ENCODE data around the gene ELFN2.

ELFN2 gene

DNA sequence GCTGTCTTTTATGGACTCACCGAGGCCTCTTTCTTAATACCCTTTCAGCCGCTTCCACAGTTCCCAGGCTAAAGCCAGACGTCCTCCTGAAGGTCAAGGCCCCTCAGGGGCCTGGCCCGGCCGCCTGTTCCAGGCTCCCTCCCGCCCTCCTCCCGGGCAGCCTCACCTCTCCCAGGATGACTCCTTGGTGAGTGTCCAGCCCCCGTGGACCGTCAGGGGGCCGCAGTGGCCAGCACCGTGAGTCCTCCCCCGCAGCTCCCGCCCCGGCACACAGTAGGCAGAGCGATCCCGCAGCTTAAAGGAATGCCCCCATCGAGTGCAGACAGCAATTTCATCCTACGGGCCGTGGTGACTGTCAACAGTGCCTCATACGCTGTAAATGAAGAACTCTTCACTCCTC lies 32.9 kb downstream of the ELFN2 start:
- TF ChIP-seq, protein P1, sequence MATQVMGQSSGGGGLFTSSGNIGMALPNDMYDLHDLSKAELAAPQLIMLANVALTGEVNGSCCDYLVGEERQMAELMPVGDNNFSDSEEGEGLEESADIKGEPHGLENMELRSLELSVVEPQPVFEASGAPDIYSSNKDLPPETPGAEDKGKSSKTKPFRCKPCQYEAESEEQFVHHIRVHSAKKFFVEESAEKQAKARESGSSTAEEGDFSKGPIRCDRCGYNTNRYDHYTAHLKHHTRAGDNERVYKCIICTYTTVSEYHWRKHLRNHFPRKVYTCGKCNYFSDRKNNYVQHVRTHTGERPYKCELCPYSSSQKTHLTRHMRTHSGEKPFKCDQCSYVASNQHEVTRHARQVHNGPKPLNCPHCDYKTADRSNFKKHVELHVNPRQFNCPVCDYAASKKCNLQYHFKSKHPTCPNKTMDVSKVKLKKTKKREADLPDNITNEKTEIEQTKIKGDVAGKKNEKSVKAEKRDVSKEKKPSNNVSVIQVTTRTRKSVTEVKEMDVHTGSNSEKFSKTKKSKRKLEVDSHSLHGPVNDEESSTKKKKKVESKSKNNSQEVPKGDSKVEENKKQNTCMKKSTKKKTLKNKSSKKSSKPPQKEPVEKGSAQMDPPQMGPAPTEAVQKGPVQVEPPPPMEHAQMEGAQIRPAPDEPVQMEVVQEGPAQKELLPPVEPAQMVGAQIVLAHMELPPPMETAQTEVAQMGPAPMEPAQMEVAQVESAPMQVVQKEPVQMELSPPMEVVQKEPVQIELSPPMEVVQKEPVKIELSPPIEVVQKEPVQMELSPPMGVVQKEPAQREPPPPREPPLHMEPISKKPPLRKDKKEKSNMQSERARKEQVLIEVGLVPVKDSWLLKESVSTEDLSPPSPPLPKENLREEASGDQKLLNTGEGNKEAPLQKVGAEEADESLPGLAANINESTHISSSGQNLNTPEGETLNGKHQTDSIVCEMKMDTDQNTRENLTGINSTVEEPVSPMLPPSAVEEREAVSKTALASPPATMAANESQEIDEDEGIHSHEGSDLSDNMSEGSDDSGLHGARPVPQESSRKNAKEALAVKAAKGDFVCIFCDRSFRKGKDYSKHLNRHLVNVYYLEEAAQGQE (IDR thresholded peaks at IDR 0.05; ENCODE audit: insufficient read depth in 1 of 2, low read depth in 2 of 2, low read length in 2 of 2): no peak
- no peak for TF ChIP-seq FOXP2 (optimal IDR thresholded peaks at IDR 0.05; ENCODE audit: borderline replicate concordance, extremely low read depth, extremely low read length, insufficient read depth)
- no peak for TF ChIP-seq POLR2AphosphoS5 (IDR thresholded peaks at IDR 0.05; ENCODE audit: low read depth, low read length)
- no peak for TF ChIP-seq SIN3A (IDR thresholded peaks at IDR 0.05; ENCODE audit: borderline replicate concordance, insufficient read depth, low read length)
- TF ChIP-seq TAF1 (IDR thresholded peaks at IDR 0.05; ENCODE audit: borderline replicate concordance, insufficient read depth, low read length): no peak

DNA sequence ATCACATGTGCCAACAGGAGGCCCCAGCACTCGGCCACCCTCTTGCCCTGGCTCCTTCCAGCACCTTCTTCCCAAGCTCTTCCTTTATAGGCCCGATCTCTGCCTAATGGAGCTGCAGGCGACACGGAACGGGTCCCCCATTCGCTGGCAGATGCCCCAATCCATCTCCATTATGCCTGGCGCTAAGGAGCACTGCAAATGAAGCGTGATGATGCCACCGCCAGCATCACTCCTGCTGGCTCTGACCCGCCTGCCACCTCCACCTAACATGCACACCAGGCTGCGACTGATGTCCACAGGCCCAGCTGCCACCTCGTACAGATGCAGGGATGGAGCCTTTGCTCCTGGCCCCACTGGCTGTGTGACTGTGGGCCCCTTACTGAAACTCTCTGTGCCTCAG lies 33.5 kb downstream of the ELFN2 start:
- TF ChIP-seq POLR2AphosphoS5 (IDR thresholded peaks at IDR 0.05; ENCODE audit: low read depth, low read length): no peak
- TF ChIP-seq, protein P1 (IDR thresholded peaks at IDR 0.05; ENCODE audit: insufficient read depth in 1 of 2, low read depth in 2 of 2, low read length in 2 of 2): no peak
- TF ChIP-seq SIN3A (IDR thresholded peaks at IDR 0.05; ENCODE audit: borderline replicate concordance, insufficient read depth, low read length): no peak
- TF ChIP-seq TAF1 (IDR thresholded peaks at IDR 0.05; ENCODE audit: borderline replicate concordance, insufficient read depth, low read length): no peak
- no peak for TF ChIP-seq FOXP2 (optimal IDR thresholded peaks at IDR 0.05; ENCODE audit: borderline replicate concordance, extremely low read depth, extremely low read length, insufficient read depth)

DNA sequence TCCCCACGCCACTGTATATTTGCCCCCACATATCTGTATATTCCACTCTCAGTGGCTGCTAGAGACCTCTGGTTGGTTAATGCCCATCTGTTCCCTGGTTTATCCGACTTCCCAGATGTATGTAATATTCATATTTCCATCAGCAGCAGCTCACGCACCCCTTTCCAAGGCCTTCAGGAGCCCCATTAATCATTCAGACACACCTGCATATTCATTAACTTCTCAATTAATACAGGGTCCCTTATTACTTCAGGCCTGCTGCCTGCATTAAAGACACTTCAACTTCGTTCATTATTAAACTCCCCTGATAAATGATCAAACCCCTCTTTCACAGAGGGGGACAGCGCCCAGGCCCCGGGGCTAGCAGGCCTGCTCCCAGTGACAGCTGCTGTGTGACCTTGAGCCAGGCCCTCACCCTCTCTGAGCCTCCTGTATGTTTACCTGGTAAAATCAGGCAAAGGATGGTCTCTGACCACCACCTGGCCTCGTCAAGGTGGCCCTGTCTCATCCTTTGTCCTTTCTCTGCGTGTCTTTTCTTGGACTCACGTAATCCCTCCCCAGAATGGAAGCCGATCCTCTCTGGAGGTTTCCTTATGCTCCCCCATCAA lies 34.5 kb downstream of the ELFN2 start:
- TF ChIP-seq TAF1 (IDR thresholded peaks at IDR 0.05; ENCODE audit: borderline replicate concordance, insufficient read depth, low read length) (no peak), POLR2AphosphoS5 (IDR thresholded peaks at IDR 0.05; ENCODE audit: low read depth, low read length) (no peak), SIN3A (IDR thresholded peaks at IDR 0.05; ENCODE audit: borderline replicate concordance, insufficient read depth, low read length) (no peak), FOXP2 (optimal IDR thresholded peaks at IDR 0.05; ENCODE audit: borderline replicate concordance, extremely low read depth, extremely low read length, insufficient read depth) (no peak)
- TF ChIP-seq, protein P1 (IDR thresholded peaks at IDR 0.05; ENCODE audit: insufficient read depth in 1 of 2, low read depth in 2 of 2, low read length in 2 of 2): no peak

GRCh38 chr22:37391702-37392101 lies 35.6 kb downstream of the ELFN2 start:
- TF ChIP-seq POLR2AphosphoS5 (IDR thresholded peaks at IDR 0.05; ENCODE audit: low read depth, low read length) (no peak), FOXP2 (optimal IDR thresholded peaks at IDR 0.05; ENCODE audit: borderline replicate concordance, extremely low read depth, extremely low read length, insufficient read depth) (no peak), TAF1 (IDR thresholded peaks at IDR 0.05; ENCODE audit: borderline replicate concordance, insufficient read depth, low read length) (no peak), SIN3A (IDR thresholded peaks at IDR 0.05; ENCODE audit: borderline replicate concordance, insufficient read depth, low read length) (no peak)
- TF ChIP-seq, protein P1 (IDR thresholded peaks at IDR 0.05; ENCODE audit: insufficient read depth in 1 of 2, low read depth in 2 of 2, low read length in 2 of 2): no peak

Measured in PFSK-1 (cell line).